HL-60/S4 treated with phorbol 12-myristate 13-acetate at 8.2 ng/mL for 4 days and 3 days (cell line): ENCODE results near the gene RUSC1.

Source experiments
- in situ Hi-C: fragments of 300-500 bp; cut with MboI; formaldehyde crosslinking; loops from 2 replicates; pipeline ENCODE4 v1.15.0; 2022; ENCODE audit warnings: low sequenced_read_pairs

RUSC1 gene

GRCh38 chr1:155295183-155295941, 25.3 kb upstream of the RUSC1 start:
- in situ Hi-C loops: no loop called here

GRCh38 chr1:155295942-155296267, 24.8 kb upstream of the RUSC1 start:
- in situ Hi-C loops: no loop called here

- in situ Hi-C loops: no loop called here
Observed at GRCh38 chr1:155296661-155297060, 24.0 kb upstream of the RUSC1 start.

- in situ Hi-C loops: no loop called here
Observed at GRCh38 chr1:155297384-155297783, 23.3 kb upstream of the RUSC1 start.

- in situ Hi-C loops: no loop called here
Observed at GRCh38 chr1:155300024-155300423, 20.7 kb upstream of the RUSC1 start.

GRCh38 chr1:155300553-155301329, 20.0 kb upstream of the RUSC1 start:
- in situ Hi-C loops: no loop called here

- in situ Hi-C loops: no loop called here
Observed at GRCh38 chr1:155301342-155301841, 19.3 kb upstream of the RUSC1 start, which contains the start of gene PKLR. Gene PKLR, minus strand, starts transcription at chr1:155301438. Its CDS starts 43 bp downstream, at chr1:155301395.

- in situ Hi-C loops: no loop called here
Observed at GRCh38 chr1:155304558-155305063, 16.1 kb upstream of the RUSC1 start.

GRCh38 chr1:155305881-155306391, 14.8 kb upstream of the RUSC1 start:
- in situ Hi-C loops: no loop called here

GRCh38 chr1:155307247-155307740, 13.4 kb upstream of the RUSC1 start:
- in situ Hi-C loops: no loop called here

- in situ Hi-C loops: no loop called here
Observed at GRCh38 chr1:155308493-155309422, 11.9 kb upstream of the RUSC1 start, which contains the start of gene FDPS. Gene FDPS, plus strand, starts transcription at chr1:155308866. Its CDS starts 924 bp downstream, at chr1:155309790.

- in situ Hi-C loops: no loop called here
Observed at GRCh38 chr1:155309423-155310021, 11.2 kb upstream of the RUSC1 start.

GRCh38 chr1:155313261-155313660, 7.4 kb upstream of the RUSC1 start:
- in situ Hi-C loops: no loop called here

GRCh38 chr1:155316922-155317321, 3.8 kb upstream of the RUSC1 start:
- in situ Hi-C loops: no loop called here

- in situ Hi-C loops: no loop called here
Observed at GRCh38 chr1:155318082-155318481, 2.6 kb upstream of the RUSC1 start.

GRCh38 chr1:155319536-155319935, 1.2 kb upstream of the RUSC1 start:
- in situ Hi-C loops: no loop called here

GRCh38 chr1:155320252-155320651, 442 bp upstream of the RUSC1 start:
- in situ Hi-C loops: no loop called here

- in situ Hi-C loops: no loop called here
Observed at GRCh38 chr1:155321639-155322503, 1.2 kb downstream of the RUSC1 start.

GRCh38 chr1:155322571-155322952, 1.9 kb downstream of the RUSC1 start:
- in situ Hi-C loops: no loop called here
